GM19238 (cell line): Measurements from ENCODE around the gene CDC14A.
"Not testable (repeated sequence)": the region's sequence is repeated elsewhere in the genome, so short reads cannot be mapped to it uniquely, and the experiment has no call there.

Source experiments
- DNase-seq: peaks from one replicate; pipeline ENCODE4 v3.0.0; 2011; ENCODE audit warnings: low spot score; ENCODE audit not compliant: insufficient read length

CDC14A gene

GRCh38 chr1:100332331-100332730 lies 20.0 kb upstream of the CDC14A start:
- DNase-seq, result no peak

DNA sequence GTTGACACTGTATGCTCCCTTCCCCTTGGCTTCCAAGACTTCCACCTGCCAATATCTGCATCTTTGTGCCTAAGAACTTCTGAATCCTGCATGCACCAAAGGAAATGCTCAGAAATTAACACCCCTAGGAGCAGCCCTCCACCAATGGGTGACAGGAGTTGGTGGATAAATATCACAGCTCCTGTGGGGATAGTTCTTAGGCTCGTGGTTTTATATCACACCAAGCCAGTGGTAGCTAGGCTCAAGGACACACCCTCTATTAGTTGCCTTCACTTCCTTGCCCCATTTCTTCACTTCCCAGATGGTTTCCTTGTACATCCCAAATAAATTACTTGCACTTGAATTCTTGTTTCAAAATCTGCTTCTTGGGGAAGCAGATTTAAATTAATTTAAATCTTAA lies 16.9 kb upstream of the CDC14A start:
- DNase-seq, result no peak

DNA sequence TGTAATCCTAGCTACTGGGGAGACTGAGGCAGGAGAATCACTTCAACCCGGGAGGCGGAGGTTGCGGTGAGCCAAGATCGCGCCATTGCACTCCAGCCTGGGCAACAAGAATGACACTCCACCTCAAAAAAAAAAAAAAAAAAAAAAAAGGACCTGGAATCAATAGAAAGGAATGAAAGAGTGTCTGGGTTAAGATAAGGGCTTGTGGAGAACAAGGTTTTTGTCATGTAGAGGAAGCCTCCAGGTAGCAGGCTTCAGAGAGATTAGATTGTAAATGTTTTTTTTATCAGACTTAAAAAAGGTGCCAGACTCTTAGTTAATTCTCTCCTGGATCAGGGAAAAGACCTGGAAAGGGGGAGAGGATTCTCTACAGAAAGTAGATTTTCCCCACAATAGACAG lies 14.4 kb upstream of the CDC14A start:
- DNase-seq, result not testable (repeated sequence)

DNA sequence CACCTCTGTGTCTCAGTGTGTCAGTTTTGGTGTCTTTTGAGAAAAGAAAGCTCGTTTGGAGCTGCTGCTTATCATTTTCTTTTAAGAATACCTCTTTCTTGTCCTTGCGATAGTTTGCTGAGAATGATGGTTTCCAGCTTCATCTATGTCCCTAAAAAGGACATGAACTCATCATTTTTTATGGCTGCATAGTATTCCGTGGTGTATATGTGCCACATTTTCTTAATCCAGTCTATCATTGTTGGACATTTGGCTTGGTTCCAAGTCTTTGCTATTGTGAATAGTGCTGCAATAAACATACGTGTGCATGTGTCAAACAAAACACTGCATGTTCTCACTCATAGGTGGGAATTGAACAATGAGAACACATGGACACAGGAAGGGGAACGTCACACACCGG lies 12.6 kb upstream of the CDC14A start:
- DNase-seq, result not testable (repeated sequence)

DNA sequence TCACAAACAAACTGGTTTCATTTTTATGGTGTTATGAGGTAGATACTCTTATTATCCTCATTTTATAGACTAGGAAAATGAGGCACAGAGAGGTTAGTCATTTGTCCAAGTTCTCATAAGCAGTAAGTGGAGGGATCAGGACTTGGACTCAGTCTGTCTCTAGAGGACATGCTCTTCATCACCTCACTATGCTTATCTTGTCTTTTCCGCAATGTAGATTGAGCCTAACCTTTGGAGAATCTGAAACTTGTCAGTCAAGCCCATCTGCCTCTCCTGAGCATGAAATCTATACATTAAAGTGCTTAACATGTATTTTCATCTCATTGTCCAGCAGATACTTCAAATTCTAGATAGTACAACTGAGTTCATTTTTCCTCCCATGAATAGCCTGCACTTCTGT lies 11.8 kb upstream of the CDC14A start:
- DNase-seq, result no peak

DNA sequence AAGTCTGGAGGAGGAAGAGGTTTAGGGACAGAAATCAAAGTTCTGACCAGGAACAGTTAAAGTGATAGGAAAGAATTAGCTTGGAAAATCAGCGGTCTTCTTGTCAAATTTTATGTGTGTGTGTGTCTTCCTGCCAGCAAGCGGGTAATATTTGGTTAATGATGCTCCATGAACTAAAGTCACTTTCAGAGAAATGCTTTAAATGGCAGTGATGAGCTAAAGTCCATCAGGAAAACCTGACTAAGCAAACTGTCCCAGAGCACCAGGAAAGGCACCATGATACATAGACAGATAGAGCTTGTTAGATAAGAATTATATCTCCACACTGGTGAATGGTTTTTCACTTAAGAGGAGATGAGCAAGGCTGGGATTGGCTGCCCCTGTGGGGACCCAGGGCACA lies 10.0 kb upstream of the CDC14A start:
- DNase-seq, result no peak

- no peak for DNase-seq
Observed at GRCh38 chr1:100343897-100344296, 8.4 kb upstream of the CDC14A start.

DNA sequence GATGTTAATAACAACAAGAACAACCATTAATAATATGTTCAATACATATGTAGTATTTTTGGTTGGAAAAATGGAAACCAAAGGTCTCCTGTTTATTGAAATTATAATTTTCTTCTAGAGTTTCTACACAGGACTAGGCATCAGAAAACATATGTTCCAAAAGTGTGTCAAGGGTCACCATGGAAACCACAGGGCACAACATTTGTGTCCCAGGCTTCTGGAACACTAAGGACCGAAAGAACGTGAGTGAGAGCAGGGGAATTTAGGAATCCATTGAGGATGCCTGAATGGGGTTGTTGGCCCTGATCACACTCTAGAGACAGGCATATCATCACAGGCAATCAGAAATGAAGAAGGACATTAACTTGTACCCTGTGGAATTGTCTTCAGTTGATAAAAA lies 7.5 kb upstream of the CDC14A start:
- no peak for DNase-seq

DNA sequence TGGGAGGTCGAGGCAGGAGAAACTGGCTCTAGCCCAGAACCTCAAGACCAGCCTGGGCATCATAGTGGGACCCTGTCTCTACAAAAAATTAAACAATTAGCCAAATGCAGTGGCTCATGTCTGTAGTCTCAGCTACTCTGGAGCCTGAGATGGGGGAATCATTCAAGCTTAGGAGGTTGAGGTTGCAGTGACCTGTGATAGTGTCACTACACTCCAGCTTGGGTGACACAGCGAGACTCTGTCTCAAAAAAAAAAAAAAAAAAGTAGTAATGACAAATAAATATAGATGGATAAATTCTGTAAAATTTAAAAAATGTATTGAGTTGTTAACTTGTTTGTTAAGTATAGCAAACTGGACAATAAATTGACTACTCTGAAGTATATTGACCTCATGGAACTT lies 5.9 kb upstream of the CDC14A start:
- DNase-seq, result no peak

- no peak for DNase-seq
Observed at GRCh38 chr1:100347009-100347966, 5.0 kb upstream of the CDC14A start.

DNA sequence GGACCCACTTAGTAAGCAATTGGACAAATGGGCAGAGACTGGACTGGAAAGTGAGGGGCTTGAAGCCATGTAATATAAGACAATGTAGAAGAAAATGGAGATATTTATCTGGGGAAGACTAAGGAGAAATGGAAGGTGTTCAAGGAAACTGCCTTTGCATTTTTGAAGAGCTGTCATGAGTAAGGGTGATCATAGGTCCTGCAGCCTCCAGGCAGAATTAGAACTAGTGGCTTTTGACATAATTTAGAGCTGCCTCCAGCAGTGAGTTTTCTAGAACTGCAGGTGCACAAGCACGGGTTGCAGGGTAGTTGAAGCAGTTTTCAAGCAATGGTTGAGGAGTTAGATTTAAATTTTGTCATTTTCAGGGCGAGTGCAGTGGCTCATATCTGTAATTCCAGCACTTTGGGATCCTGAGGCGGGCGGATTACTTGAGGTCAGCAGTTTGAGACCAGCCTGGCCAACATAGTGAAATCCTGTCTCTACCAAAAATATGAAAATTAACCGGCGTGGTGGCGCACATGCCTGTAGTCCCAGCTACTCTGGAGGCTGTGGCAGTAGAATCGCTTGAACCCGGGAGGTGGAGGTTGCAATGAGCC lies 3.7 kb upstream of the CDC14A start:
- no peak for DNase-seq

- no peak for DNase-seq
Observed at GRCh38 chr1:100349246-100349645, 3.1 kb upstream of the CDC14A start.

- no peak for DNase-seq
Observed at GRCh38 chr1:100350787-100351094, 1.6 kb upstream of the CDC14A start.

- peak; percentile 60 for DNase-seq
Observed at GRCh38 chr1:100351095-100351887, 1.0 kb upstream of the CDC14A start.

- DNase-seq, result no peak
Observed at GRCh38 chr1:100353071-100353801, 930 bp downstream of the CDC14A start.

DNA sequence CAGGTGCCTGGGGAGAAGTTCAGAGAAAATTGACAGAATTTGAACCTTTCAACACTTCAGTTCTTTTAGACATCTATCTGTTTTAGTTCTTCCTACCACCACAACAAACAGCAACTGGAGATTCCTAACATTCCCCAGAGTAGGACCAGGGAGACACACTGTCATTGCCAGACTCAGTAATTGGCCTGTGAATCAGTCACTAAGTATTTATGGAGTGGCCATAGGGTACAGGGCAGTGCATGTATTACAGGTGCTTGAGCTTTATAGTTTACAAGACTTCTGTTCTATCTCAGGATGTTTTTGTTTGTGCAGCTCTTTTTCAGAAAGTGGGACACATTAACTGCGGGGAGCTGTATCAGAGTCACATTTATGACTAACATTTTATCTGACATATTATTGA lies 1.7 kb downstream of the CDC14A start:
- no peak for DNase-seq

- DNase-seq, result no peak
Observed at GRCh38 chr1:100354971-100355394, 2.7 kb downstream of the CDC14A start.

DNA sequence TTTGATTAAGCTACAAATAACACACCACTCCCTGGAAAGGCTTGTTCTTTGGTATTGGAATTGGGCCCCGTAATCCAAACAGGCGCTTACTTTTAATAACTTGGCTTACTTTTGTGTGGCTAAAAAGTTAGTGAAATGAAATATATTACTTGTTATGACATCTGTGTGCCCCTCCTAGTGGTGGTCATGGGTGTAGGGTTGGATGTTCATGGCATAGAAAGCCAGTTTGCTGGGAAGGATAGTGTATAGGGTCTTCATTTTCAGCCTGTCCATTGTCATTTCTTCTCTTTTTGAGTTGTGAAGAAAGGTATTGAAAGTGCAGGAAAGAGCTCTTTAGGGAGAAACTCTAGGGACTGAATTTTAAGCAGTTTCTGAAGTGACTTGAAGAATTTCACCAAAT lies 5.9 kb downstream of the CDC14A start:
- DNase-seq, result no peak

GRCh38 chr1:100359139-100359538 lies 6.8 kb downstream of the CDC14A start:
- DNase-seq, result no peak

DNA sequence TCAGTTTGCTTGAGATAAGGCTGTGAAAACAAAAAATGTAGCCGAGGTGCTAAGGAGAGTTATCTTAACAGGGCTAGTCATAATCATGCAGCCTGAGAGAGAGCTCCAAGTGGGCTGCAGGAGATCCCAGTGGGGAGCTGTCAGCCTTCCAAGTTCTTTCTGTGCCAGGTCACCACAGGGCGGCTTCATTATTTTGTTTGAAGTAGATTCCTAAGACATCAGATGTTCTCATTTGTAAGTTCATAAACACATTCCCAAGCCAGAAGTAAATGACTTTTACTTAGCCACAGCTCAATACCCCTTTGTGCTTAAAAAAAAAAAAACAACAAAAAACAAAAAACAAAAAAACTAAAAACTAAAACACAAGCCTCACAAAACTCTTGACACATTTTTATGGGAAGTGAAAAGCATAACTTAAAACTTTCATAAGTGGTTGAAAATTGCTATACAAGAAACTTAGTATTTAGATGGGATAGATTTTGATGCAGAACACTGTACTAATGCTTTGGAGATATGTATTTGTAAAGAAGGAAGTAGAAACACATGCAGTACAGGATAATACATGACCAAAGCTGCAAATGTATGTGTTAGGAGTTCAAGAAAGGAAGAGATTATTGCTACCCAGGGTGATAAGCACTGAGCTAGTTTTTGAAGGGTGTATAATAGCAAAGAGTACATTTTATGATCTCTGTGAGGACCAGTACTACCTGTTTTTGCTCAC lies 8.6 kb downstream of the CDC14A start:
- DNase-seq, result no peak
